Left forelimb (tissue), 1 donor: ENCODE measurements around the gene TUT7.
"Not testable (repeated sequence)": the region's sequence is repeated elsewhere in the genome, so short reads cannot be mapped to it uniquely, and the experiment has no call there.

ENCODE experiments used
- DNase-seq: peaks from one replicate; pipeline ENCODE4 v3.0.0-alpha.2; 2018; ENCODE audit warnings: low spot score

TUT7 gene

DNA sequence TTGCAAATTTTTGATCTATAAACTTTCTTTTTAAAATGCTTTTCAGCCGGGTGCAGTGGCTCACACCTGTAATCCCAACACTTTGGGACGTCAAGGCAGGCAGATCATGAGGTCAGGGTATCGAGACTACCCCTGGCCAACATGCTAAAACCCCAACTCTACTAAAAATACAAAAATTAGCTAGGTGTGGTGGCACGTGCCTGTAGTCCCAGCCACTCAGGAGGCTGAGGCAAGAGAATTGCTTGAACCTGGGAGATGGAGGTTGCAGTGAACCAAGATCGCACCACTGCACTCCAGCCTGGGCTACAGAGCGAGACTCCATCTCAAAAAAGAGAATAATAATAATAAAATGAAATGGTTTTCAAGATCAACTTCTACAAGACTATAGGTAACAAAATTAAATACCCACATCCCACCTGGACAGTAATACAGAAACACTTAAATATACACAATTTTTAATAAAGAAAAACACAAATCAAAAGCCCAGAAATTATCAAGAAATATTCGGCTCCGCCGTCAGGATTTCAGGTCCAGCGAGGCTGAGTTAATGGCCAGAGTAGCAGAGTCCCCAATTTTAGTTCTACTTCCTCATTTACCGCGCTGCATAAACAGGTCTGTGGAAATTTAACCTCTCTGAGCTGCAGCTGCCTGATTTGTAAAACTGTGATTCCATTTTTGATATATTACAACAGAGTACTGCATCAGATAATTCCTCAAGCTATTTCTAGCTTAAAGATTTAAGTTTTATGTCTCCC, 4.0 kb downstream of the TUT7 start:
- DNase-seq: no peak

DNA sequence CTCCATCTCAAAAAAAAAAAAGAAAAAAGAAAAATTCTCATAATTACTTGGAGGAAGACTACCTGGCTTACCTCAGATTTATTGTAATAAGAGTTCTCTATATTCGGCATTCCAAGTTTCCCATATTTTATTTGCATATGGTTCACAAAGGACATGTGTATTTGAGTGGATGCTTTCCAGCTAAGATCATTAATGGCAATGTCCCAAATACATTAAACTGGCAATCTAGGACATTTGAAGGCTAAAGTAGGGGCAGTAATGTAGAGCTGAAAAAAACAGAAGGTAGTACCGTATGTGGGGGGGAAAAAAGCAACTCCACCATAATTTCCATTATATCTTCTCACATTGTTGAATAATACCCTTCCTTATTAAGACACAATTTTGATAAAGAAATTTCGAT, 4.9 kb downstream of the TUT7 start:
- no peak for DNase-seq

DNA sequence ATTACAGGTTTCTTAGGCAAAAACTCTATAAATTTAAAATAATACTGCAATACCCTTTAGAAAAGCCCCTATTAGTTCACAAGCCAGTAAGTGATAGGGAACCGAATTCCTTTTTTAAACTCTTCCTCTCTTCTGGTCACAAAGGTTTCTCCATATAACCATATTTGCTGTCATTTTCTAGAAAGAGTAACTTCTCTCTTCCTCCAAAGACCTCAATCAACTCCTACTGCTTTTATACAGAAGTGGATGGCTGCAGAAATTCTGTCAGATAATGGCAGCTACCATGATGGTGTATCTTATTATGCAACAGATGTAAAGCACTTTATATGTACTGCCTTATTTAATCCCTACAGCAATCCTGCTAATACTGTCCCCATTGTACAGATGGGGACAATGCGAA, 6.2 kb downstream of the TUT7 start:
- DNase-seq: no peak

DNA sequence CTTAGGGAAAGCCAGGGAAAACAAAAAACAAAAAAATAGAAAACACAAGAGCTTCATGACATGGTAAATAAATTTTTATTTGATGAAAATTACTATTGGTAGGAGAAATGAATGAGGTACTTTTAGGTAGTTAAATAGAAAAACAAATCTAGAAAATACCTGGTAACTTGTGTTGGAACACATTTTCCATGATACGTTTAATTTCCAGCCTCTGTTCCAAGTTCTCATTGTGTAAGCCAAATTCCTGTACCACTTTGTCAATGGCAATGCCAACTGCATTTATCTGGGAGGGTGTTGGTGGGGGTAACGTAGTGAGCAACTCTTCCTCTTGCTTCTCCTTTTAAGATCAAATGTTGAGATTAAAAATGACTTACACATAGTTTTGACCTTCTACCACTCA, 9.4 kb downstream of the TUT7 start:
- no peak for DNase-seq

DNA sequence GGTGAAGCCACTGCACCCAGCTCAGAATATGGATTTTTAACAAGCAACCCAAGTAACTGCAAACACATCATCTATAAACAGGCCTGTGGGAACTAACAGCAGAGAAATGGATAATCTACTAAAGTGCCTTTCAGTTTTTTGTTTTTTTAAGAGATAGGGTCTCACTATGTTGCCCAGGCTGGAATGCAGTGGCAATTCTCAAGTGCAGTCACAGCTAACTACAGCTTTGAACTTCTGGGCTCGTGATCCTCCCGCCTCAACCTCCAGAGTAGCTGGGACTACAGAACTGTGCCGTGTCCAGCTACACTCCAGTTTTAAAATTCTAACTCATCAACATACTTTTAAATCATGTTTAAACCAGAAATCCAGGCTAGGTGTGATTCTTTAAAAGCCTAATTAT, 11.9 kb downstream of the TUT7 start:
- no peak for DNase-seq

DNA sequence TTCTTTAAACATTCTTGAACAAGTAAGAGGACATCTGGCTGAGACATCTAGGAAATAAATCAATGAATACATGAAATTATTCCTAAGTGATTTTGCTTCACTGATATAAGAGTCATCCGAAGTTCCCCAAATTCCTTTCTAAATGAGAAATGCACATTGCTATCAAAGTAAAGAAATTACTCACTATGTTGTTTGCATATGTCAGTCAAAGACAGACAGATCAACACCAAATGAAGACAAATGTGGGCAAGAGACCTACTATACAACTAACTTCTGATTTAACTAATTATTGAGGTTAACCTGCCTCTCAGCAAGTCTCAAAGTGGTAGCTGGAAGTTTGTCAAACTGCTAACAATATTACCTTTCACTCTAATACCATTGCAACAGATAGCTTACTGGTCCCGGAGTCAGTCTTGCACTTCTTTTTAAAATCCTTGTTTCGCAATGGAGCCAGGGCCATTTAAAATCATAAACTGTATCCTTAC, 13.2 kb downstream of the TUT7 start:
- DNase-seq: no peak

DNA sequence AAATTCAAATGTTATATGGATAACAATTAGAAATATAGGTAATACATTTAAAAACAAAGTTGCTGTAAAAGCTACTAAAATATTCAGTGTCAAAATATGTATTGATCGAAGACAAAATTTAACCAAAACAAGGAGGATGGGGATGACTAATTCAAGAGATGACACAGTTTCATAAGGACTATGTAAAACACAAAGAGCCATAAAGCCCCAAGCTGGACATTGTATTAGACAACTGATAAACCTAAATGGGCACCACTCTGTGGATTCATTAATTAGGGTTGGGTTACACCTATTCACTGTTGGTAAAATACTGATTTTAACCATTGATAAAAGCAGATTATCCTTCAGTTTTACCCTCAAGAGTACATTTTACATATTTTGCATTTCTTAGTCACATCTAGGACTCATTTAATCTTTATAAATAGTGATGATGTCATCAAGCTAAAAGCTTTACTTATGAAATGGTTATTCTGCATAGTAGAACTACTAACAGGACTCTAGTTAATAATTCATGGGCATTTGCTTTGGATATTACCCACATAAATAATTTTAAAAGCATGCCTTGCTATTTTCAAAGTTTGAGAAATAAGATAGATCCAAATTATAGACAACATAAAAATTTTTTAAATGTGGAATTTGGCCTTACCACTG, 13.7 kb downstream of the TUT7 start:
- DNase-seq: no peak

DNA sequence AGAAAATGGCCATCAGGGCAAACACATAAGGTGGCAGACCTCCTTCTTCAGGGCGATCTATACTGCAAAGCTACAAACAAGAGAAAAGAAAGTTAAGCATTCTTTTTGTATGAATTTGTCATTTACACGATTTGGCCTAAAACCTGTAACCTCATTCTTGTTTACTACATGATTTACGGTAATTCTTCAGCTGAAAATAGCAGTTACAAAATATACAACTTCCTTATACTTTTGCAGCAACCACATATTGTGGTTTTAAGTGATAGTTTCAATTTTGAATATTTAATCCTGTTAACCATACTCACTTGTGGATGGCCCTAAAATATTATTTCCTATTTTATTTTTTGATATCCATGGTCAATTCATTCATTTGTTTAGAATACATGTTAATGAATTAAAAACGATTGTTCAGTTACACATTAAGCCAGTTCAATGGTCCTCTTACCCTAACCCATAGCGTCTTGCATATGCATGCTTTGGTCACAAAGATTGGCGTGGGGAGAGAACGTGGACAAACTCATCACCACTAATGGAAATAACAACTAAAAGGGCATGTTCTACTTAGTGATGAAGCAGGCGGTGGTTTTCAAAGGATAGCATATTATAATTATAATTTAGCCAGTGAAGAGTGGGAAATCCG, 16.6 kb downstream of the TUT7 start:
- DNase-seq: no peak

DNA sequence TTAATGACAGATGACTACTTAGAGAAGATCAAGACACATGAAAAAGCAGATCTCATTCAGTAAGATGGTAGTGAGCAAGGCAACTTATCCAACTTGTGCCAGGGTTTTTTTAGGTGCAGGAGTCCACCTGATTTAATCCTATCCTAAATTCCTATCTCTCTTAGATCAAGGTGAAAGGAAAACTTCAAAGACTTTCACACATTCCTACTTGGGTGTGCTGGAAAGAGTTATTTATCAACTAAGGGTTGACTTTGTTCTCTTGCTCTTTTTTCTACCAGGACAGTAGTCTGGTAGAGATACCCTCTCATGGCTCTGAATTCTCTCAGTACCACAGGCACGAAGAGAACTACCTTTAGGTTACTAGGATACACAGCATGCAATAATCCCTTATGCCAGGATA, 18.2 kb downstream of the TUT7 start:
- no peak for DNase-seq

DNA sequence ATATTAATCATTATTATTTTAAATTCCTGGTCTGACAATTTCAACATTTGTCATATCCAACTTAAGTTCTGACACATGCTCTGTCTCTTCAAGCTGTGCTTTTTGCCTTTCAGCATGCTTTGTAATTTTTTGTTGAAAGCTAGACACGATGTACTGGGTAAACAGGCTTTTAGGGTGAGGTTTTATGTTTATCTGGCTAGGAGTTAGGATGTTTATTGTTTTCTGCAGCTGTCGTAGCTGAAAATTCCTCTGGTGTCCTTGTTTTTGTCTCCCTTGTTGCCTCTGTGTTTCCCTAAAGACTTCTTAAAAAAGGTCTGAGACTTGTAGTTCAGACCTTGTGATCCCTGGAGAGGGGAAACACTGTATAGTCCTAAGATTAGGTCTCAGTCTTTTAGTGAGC, 20.6 kb downstream of the TUT7 start:
- no peak for DNase-seq

DNA sequence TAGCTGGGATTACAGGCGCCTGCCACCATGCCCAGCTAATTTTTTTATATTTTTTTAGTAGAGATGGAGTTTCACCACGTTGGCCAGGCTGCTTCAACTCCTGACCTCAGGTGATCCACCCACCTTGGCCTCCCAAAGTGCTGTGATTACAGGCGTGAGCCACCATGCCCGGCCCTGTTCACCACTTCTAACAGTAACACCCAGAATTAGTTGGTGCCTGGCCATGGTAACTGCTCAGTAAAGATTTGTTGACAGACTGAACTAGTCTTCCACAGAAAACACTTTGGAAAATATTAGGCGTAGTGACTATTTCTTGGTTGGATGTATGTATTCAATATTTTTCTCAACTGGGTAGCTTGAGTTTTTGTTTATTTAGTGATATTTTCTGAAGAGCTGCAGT, 24.0 kb downstream of the TUT7 start:
- no peak for DNase-seq

DNA sequence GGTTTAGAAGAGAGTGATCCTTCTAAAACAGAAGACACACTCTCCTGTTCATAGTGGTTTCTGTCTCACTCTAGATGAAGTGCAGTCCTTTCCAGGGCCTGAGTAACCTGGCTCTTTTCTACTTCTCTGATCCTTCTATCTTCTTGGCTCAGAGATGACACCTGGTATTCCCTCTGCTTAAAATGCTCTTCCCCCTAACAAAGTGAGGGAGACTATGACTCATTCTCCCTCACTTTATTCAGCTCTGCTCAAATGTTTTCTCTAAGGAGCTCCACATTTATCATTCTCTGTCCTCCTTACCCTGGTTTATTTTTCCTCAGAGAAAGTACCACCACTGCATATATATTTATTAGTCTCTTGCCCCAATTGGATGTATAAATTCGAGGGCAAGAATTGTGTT, 24.6 kb downstream of the TUT7 start:
- DNase-seq: no peak

DNA sequence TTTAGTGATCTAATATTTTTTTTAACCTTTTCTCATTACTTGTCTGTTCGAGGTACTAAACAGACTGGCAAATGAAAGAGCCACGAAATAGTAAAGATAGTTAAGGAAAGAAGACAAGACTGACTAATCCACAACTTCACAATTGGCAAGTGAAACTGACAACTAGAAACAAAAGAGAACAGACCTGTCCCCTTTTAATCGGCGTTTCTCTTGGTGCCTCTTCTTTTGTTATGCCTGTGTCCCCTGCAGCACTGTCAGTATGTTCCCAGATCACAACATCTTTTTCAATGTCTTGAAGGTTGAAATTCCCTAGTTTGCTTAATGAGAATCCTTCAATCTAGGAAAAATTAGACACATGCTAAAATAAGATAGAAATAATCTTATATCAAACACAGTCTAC, 26.1 kb downstream of the TUT7 start:
- no peak for DNase-seq

DNA sequence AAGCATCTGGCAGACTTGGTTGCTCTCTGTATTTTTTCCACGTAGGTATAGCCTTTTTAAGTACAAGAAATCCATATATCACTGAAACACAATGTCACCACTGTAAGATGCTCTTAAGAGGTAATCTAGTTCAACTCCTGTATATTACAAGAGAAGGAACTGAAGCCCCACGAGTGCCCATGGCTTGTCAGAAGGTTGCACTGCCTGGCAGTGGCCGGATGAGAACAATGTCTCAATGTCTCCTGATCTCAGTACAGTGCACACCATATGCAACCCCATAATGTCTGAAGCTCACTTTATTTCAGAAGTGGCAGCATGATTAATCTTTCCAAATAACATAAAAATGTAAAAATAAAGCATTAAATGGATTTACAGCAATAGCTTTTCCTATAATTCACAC, 27.7 kb downstream of the TUT7 start:
- no peak for DNase-seq

DNA sequence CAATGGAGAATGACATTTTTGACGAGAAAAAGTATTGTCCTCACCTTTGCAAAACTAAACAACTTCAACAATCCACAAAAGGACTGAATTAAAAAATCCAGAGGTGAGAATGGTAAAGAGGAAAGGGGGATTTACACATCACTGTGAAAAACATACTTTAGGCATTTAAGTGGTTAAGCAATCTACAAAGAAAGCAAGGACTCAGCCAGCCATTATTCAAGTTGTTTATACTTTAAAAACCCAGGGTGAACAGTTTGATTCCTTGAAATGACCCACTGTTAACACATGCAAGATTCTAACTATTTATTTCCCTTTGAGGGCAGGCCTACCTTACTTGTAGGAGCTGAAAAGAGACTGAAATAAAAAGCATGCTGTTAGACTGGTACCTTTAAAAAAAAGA, 29.3 kb downstream of the TUT7 start:
- DNase-seq: no peak

DNA sequence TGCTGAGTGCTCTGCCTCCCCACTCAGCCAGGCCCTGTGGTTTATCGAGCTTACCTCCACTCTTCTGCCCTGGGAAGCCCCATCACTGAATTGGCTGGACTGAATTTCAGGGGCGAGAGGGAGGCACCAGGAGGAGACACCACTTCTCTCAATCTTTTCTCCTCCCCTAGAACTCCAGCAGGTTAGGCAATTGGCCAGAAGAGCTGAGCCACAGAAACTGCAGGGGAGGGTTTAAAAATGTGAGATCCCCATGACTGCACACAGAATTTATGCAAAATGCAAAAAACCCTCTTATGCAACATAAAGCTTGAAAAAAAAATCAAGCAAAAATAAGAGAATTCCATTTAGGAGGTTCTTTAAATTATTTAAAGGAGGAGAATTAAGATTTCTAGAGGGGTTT, 29.9 kb downstream of the TUT7 start:
- no peak for DNase-seq

DNA sequence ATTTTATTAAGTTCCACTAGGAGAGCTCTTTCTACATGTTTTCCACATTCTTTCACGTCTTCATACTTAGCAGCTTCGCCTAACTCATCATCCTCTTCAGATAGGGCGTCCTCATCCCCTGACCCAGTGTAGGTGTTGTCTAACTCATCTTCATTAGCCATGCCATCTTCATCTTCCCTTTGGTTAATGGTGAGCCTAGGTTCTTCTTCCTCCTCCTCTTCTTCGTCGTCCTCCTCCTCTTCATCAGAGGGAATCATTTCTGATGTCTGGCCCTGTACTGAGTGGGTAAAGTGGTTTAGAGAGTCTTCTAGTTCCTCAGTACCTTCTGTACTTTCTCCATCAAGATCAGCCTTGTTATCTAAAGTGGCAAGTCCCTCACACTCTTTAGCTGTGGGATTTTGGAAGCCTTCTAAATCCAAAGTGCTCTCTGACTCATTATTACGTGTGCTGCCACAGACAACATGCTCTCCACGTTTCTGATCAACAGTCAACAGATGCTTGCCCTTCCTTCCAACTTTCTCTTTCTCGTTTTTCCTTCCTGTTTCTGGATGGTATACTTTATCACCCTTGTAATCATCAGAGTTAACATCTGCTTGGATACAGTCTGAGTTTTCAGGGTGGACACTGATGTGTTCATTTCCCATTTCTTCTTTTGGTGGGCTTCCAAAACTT, 31.1 kb downstream of the TUT7 start:
- no peak for DNase-seq

DNA sequence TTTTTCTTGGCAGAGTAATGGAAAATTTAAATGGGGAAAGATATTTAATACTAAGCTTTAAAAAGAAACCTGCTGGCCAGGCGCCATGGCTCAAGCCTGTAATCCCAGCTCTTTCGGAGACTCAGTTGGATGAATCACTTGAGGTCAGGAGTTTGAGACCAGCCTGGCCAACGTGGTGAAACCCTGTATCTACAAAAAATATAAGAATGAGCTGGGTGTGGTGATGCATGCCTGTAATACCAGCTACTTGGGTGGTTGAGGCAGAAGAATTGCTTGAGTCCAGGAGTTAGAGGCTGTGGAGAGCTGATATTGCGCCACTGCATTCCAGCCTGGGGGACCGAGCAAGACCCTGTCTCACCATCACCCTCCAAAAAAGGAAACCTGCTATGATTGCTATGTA, 32.8 kb downstream of the TUT7 start:
- no peak for DNase-seq

DNA sequence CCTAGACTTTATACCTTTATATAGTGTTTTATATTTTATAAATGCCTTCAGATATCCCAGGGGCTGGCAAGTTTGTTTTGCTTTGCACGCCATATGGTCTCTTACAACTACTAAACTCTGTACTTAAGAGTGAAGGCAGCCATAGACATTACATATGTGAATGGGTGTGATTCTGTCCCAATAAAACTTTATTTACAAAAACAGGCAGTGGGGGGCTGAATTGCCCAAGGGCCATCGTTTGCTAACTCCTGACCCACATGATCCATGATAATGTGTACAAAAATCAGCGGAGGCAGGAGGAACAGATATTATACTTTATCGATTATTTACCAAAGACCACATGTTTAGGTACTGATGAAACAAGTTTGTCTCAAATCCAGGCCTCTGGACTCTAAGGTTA, 36.0 kb downstream of the TUT7 start:
- no peak for DNase-seq

DNA sequence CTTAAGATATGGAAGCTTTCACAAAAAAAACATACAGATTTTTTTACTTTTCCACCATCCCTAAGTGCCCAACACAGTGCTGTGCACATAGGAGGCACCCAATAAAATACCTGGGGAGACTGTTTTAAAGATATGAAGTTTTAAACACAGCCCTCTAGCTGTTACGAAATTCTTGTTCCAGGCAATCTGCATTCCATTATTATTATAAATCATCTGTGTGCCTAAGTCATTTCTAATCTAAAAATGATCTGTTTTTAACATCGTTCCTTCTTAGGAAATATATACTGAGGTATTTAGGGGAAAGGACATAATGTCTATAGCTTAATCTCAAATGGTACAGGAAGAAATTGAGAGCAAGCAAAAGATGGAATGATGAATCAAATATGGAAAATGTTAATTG, 39.1 kb downstream of the TUT7 start:
- DNase-seq: no peak

DNA sequence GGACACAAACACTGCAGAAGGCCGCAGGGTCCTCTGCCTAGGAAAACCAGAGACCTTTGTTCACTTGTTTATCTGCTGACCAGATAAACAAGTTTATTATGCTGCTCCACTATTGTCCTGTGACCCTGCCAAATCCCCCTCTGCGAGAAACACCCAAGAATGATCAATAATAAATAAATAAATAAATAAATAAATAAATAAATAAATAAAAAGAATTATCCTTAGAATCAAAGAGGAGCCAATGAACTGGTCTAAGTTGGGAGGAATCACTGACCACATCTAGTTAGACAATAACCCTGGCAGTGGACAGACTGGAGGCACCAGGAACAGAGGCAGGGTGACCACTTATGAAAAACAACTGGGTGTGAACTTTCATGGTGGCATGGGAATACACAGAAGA, 41.3 kb downstream of the TUT7 start:
- not testable (repeated sequence) for DNase-seq

DNA sequence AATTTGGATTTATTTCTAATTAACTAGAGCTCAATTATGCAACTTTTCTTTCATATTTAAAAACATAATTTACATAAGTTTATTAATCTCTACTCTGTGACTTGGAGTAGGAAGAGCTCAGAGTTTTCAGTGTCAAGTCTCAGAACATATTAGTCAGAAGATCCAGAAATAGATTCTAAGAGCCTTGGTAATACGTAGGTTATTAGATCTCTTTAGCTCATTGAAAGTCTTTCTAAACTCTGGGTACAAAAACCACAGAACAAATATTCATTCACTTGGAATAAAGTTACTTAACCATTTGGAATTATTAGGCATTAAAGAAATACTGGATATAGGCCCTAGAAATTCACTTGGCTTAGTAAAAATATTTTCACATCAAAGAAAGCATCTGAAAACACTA, 45.5 kb downstream of the TUT7 start:
- no peak for DNase-seq

DNA sequence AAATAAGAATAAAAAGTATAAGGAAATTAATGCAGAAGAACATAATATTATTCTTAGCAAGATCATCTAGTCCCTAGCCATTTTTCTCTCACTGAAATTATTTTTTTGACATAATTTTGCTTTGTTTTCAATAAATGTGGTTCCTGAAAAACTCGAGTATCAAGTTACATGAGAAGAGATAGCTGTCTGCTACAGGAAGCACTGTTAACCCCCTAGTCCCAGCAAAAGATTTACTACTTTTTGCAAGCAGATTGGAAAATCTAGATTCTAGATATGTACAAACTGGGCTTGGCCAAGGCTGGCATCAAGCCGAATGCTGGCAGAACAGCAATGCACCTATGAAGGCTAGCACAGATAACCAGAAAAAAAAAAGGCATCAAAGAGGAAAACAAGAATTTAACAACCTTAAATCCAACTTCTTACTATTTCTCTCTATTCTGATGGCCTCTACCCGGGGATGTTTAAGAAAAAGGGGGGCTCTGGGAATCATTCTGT, 49.9 kb downstream of the TUT7 start:
- no peak for DNase-seq
